ENCODE measurements around the gene GGA2.

- TF ChIP-seq EP300 (IDR thresholded peaks at IDR 0.05): no peak
- TF ChIP-seq CTCF (IDR thresholded peaks at IDR 0.05): no peak
These were observed 10.0 kb downstream of the GGA2 start for GRCh38 chr16:23500212-23500861.
